Islet of Langerhans (tissue), 1 donor: ENCODE measurements around the gene TMPRSS12.
"Not testable (repeated sequence)": the region's sequence is repeated elsewhere in the genome, so short reads cannot be mapped to it uniquely, and the experiment has no call there.

Source experiments
- FAIRE-seq: peaks from one replicate; lab custom pipeline; 2011; peaks lifted over from hg19 to GRCh38; lab: Jason Lieb, UNC

The TMPRSS12 gene

DNA sequence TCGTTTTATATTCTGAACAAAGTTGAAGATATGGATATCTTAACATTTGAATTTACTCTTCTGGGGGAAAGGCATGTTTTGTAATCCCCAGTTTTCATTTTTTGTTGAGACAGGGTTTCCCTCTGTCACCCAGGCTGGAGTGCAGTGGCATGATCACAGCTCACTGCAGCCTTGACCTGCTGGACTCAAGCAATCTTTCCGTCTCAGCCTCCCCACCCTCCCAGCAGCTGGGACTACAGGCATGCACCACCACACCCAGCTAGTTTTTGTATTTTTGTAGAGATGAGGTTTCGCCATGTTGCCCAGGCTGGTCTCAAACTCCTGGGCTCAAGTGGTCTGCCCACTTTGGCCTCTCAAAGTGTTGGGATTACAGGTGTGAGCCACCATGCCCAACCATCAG lies 84.2 kb downstream of the TMPRSS12 start:
- FAIRE-seq, result not testable (repeated sequence)

- no peak for FAIRE-seq
Measured at GRCh38 chr12:50927356-50927755, 84.6 kb downstream of the TMPRSS12 start.

- no peak for FAIRE-seq
Measured at GRCh38 chr12:50927766-50928224, 85.1 kb downstream of the TMPRSS12 start.

DNA sequence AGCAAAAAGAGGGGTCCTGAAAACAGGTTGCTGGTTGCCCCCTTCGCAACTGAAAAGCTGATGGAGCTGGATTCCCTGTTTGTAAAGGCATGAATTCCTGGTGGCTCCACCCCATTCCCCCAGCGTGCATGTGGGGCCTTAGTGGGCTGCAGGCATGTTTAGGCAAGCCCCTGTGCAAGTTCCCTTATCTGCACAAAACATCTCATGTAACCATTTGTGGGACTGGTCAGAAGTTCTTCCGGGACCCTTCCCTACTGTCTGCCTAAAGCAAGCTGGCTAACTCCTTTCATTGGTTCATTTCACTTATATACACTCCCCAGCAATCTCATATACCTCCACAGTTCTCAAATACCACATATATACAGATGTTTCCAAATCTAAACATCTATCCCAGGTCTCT lies 85.7 kb downstream of the TMPRSS12 start:
- no peak for FAIRE-seq

GRCh38 chr12:50929831-50930230 lies 87.1 kb downstream of the TMPRSS12 start:
- no peak for FAIRE-seq

GRCh38 chr12:50930477-50930876 lies 87.8 kb downstream of the TMPRSS12 start:
- FAIRE-seq, result not testable (repeated sequence)

GRCh38 chr12:50932787-50933280 lies 90.1 kb downstream of the TMPRSS12 start:
- FAIRE-seq, result no peak

GRCh38 chr12:50933459-50934124 lies 90.9 kb downstream of the TMPRSS12 start:
- no peak for FAIRE-seq

GRCh38 chr12:50934371-50934851 lies 91.7 kb downstream of the TMPRSS12 start:
- FAIRE-seq, result no peak

DNA sequence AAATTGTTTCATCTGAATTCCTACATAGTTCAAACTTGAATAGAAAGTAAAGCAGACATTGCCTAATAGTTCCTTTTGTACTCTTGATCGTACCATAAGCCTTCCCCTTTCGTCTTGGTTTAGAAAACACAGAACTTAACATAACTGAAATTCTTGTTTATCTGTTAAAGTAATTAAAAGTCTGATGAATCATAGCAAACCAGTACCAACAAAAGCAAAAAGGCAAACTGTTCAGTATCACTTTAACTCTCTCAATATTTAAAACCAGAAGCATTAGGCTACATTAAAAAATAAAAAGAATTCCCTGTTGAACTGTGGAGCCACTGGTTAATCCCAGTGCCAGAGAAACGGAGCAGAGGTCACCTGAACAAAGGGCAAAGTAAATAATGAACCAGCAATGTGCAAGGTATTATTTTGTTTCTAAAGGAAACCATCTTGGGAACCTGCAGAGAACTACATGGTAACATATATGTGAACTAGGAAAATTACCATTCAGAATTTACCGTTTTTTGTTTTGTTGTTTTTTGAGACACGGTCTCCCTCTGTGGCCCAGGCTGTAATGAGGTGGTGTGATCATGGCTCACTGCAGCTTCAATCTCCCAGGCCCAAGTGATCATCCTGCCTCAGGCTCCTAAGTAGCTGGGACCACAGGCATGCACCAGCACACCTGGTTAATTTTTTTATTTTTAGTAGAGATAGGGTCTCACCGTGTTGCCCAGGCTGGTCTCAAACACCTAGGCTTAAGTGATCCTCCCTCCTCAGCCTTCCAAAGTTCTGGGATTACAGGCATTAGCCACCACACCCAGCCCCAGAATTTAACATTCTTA lies 92.5 kb downstream of the TMPRSS12 start:
- no peak for FAIRE-seq

DNA sequence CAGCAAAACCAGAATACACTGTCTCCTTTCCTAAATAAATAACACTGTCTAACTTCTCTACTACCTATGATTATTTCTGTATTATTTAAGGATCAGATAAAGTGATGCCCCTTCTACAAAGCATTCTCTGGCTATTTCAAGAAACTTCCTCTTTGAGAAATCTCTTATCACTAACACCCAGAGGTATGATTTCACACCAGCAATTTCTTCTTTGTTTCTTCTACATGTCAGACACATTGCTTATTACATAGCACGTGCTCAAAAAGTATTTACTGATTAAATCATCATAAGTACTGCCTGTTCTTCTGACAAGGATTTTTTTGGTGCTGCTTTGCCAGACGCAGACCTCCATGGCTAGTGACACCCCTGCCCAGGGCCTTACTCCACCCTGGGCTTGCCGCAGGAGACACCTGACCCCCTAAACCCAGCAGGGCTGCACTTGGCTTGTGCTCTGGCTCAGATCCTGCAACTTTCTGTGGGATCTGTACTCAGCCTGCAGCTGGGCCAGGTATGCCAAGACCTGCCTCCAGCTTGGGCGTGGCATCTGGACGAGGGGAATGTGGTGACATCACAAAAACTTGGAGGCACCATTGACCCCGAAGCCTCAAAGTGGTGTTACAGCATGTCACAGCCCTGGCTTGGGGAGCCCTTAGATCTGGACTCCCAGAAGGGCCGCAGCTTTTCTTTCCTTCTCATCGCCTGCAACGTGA lies 94.2 kb downstream of the TMPRSS12 start:
- FAIRE-seq, result no peak
